DOHH2 (cell line): ENCODE data around the gene VAC14.

Experiments
- CTCF ChIP-seq: fragments of 200-600 bp; sonication (generic); IDR thresholded peaks from one replicate; pipeline ENCODE4 v1.5.1; 2014; ENCODE audit warnings: antibody characterized with exemption, mild to moderate bottlenecking, low read depth, low read length; ENCODE audit not compliant: poor library complexity, severe bottlenecking
- EZH2phosphoT487 ChIP-seq: fragments of 200-600 bp; sonication (generic); IDR thresholded peaks from 2 replicates; pipeline ENCODE4 v1.6.1; 2017; ENCODE audit warnings: borderline replicate concordance, mild to moderate bottlenecking, antibody characterized with exemption, low read length, moderate library complexity, mixed read lengths

GRCh38 chr16:70746040-70746707 is 54.8 kb downstream of the VAC14 start:
- no peak for TF ChIP-seq CTCF
- no peak for TF ChIP-seq EZH2phosphoT487
